PC-3 (cell line): ENCODE results near the gene CAPN13.

ENCODE experiments used
- EZH2 ChIP-seq: fragments of 300-600 bp; sonication (generic); IDR thresholded peaks from one replicate; pipeline ENCODE4 v1.6.1; 2017; ENCODE audit warnings: antibody characterized with exemption, mild to moderate bottlenecking, low read length; ENCODE audit not compliant: unreplicated experiment
- TF ChIP-seq, protein P1 (sequence below): fragments of 300-600 bp; sonication (generic); conservative IDR thresholded peaks from 2 replicates; pipeline ENCODE4 v1.5.1; 2017; ENCODE audit warnings: antibody characterized with exemption, low read depth, mild to moderate bottlenecking, low read length

DNA sequence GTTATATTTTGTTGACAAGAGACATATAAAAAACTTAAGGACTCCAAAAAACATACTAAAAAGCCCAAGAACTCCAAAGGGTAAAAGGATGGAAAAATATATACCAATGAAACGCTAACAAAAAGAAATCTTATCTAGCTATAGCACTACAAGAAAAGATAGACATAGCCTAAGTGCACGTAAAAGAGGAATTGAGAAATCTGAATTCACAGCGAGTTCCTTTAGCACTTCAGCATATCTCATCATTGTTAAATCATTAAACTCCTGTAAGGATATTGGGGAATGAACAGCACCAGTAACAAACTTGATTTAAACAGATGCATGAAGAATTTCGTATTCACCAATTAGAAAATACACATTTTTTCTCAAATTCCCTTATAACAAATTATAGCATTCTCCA lies 134.1 kb downstream of the CAPN13 start:
- TF ChIP-seq, protein P1, sequence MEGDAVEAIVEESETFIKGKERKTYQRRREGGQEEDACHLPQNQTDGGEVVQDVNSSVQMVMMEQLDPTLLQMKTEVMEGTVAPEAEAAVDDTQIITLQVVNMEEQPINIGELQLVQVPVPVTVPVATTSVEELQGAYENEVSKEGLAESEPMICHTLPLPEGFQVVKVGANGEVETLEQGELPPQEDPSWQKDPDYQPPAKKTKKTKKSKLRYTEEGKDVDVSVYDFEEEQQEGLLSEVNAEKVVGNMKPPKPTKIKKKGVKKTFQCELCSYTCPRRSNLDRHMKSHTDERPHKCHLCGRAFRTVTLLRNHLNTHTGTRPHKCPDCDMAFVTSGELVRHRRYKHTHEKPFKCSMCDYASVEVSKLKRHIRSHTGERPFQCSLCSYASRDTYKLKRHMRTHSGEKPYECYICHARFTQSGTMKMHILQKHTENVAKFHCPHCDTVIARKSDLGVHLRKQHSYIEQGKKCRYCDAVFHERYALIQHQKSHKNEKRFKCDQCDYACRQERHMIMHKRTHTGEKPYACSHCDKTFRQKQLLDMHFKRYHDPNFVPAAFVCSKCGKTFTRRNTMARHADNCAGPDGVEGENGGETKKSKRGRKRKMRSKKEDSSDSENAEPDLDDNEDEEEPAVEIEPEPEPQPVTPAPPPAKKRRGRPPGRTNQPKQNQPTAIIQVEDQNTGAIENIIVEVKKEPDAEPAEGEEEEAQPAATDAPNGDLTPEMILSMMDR = no peak
- TF ChIP-seq EZH2 = no peak
